Calu3 (cell line): ENCODE measurements around the gene NOS1. TPM values are rescaled to one million over a fixed set of nuclear protein-coding genes. Genes with fewer than 3 reads are reported as not detected.

Experiments
- BruUV-seq: library from RNA; stranded (reverse); fragments of 400-500 nt; replicated peaks from 2 replicates; lab custom pipeline; 2021; lab: Mats Ljungman, UMichigan
- CTCF ChIA-PET: fragments of 300-600 bp; sonication (Branson Sonifier 250); formaldehyde crosslinking; loops from one replicate; lab custom pipeline; 2022; ENCODE audit warnings: antibody characterized with exemption; lab: Charles Lee
- DNase-seq: peaks from one replicate; pipeline ENCODE4 v3.0.0; 2022
- H3K27ac Mint-ChIP-seq: one replicate; pipeline ENCODE4 v1.8.0; 2022; ENCODE audit warnings: mixed read lengths; ENCODE audit not compliant: unreplicated experiment
- H3K27me3 Mint-ChIP-seq: one replicate; pipeline ENCODE4 v1.8.0; 2022; ENCODE audit warnings: mixed read lengths; ENCODE audit not compliant: unreplicated experiment
- H3K36me3 Mint-ChIP-seq: one replicate; pipeline ENCODE4 v1.8.0; 2022; ENCODE audit warnings: mild to moderate bottlenecking, moderate library complexity, mixed read lengths; ENCODE audit not compliant: insufficient read depth, unreplicated experiment
- H3K4me1 Mint-ChIP-seq: one replicate; pipeline ENCODE4 v1.8.0; 2022; ENCODE audit warnings: mild to moderate bottlenecking, low read depth, mixed read lengths; ENCODE audit not compliant: unreplicated experiment
- H3K4me3 Mint-ChIP-seq: one replicate; pipeline ENCODE4 v1.8.0; 2022; ENCODE audit warnings: mild to moderate bottlenecking, low read depth, moderate library complexity, mixed read lengths; ENCODE audit not compliant: unreplicated experiment
- H3K9me3 Mint-ChIP-seq: one replicate; pipeline ENCODE4 v1.8.0; 2022; ENCODE audit warnings: low read depth, mixed read lengths; ENCODE audit not compliant: unreplicated experiment
- CTCF ChIP-seq: fragments of 200-600 bp; IDR thresholded peaks from one replicate; pipeline ENCODE4 v1.8.0; 2022; ENCODE audit warnings: antibody characterized with exemption; ENCODE audit not compliant: unreplicated experiment
- intact Hi-C: fragments of 100-400 bp; cut with micrococcal nuclease; formaldehyde crosslinking; loops from one replicate; pipeline ENCODE4 v1.10.0; 2022; ENCODE audit not compliant: unreplicated experiment
- total RNA-seq: library from RNA; stranded (reverse); gene quantifications from 2 replicates; pipeline ENCODE4 v1.2.3, GENCODE V29; 2022

Gene NOS1
- total RNA-seq, 1 experiment from 2014 or later: not detected

GRCh38 chr12:117316336-117316735, 45.1 kb downstream of the NOS1 start:
- H3K4me3 Mint-ChIP-seq: no peak overlapping the region
- TF ChIP-seq CTCF: no peak
- peaks cover 79% of the 10 kb centered on the region for H3K27me3 Mint-ChIP-seq
- CTCF ChIA-PET: no interaction called here
- DNase-seq: no peak
- no TSS peak for BruUV-seq
- no peak overlapping the region for H3K27ac Mint-ChIP-seq
- peaks cover 3% of the 10 kb centered on the region for H3K9me3 Mint-ChIP-seq
- H3K36me3 Mint-ChIP-seq: no peaks in the 10 kb centered on the region
- intact Hi-C loops: no loop called here
- no peaks in the 10 kb centered on the region for H3K4me1 Mint-ChIP-seq

- no TSS peak for BruUV-seq
- no peaks in the 10 kb centered on the region for H3K4me1 Mint-ChIP-seq
- intact Hi-C loops: no loop called here
- H3K9me3 Mint-ChIP-seq: peaks cover 3% of the 10 kb centered on the region
- TF ChIP-seq CTCF: no peak
- no peak overlapping the region for H3K27ac Mint-ChIP-seq
- H3K27me3 Mint-ChIP-seq: peaks cover 55% of the 10 kb centered on the region
- CTCF ChIA-PET: no interaction called here
- no peak overlapping the region for H3K4me3 Mint-ChIP-seq
- DNase-seq: no peak
- no peaks in the 10 kb centered on the region for H3K36me3 Mint-ChIP-seq
Observed at GRCh38 chr12:117313926-117314325, 47.5 kb downstream of the NOS1 start.

- no TSS peak for BruUV-seq
- CTCF ChIA-PET: no interaction called here
- peaks cover 3% of the 10 kb centered on the region for H3K9me3 Mint-ChIP-seq
- DNase-seq: no peak
- no peak for TF ChIP-seq CTCF
- H3K4me3 Mint-ChIP-seq: no peak overlapping the region
- no peaks in the 10 kb centered on the region for H3K36me3 Mint-ChIP-seq
- H3K4me1 Mint-ChIP-seq: no peaks in the 10 kb centered on the region
- peaks cover 43% of the 10 kb centered on the region for H3K27me3 Mint-ChIP-seq
- intact Hi-C loops: no loop called here
- no peak overlapping the region for H3K27ac Mint-ChIP-seq
Observed at GRCh38 chr12:117312770-117313169, 48.7 kb downstream of the NOS1 start.

- peaks cover 22% of the 10 kb centered on the region for H3K27me3 Mint-ChIP-seq
- no peak for TF ChIP-seq CTCF
- H3K4me3 Mint-ChIP-seq: no peak overlapping the region
- CTCF ChIA-PET: interaction anchor here (0.6 to 2.3 kb wide), 2 partner anchors 12 to 707 kb away, joined by 4 to 6 read pairs; no protein-coding TSS in a partner anchor
- no peaks in the 10 kb centered on the region for H3K36me3 Mint-ChIP-seq
- no peaks in the 10 kb centered on the region for H3K9me3 Mint-ChIP-seq
- no TSS peak for BruUV-seq
- intact Hi-C loops: no loop called here
- DNase-seq: no peak
- H3K4me1 Mint-ChIP-seq: no peaks in the 10 kb centered on the region
- no peak overlapping the region for H3K27ac Mint-ChIP-seq
Observed at GRCh38 chr12:117309276-117309925, 52.0 kb downstream of the NOS1 start.
